ENCODE measurements around the gene UQCRFS1.
"Not testable (repeated sequence)": the region's sequence is repeated elsewhere in the genome, so short reads cannot be mapped to it uniquely, and the experiment has no call there.

GRCh38 chr19:29231306-29231705 lies 18.4 kb upstream of the UQCRFS1 start:
- not testable (repeated sequence) for TF ChIP-seq CTCF (IDR thresholded peaks at IDR 0.05); EP300 (IDR thresholded peaks at IDR 0.05; ENCODE audit: borderline replicate concordance in 1 of 2, low read depth in 1 of 2, low read length in 1 of 2); REST (IDR thresholded peaks at IDR 0.05; ENCODE audit: low read depth, low read length); MXI1 (IDR thresholded peaks at IDR 0.05; ENCODE audit: low read depth, low read length); POLR2AphosphoS5 (IDR thresholded peaks at IDR 0.05; ENCODE audit: low read depth, low read length); NFIC (IDR thresholded peaks at IDR 0.05; ENCODE audit: borderline replicate concordance); JUND (IDR thresholded peaks at IDR 0.05); RAD21 (IDR thresholded peaks at IDR 0.05; ENCODE audit: low read length); RFX5 (IDR thresholded peaks at IDR 0.05; ENCODE audit: low read length); EZH2phosphoT487 (IDR thresholded peaks at IDR 0.05; ENCODE audit: borderline replicate concordance, low read depth); YY1 (IDR thresholded peaks at IDR 0.05; ENCODE audit: low read depth); ZBTB33 (IDR thresholded peaks at IDR 0.05; ENCODE audit: borderline replicate concordance, low read depth)
